Stromal cell of bone marrow (primary cell): ENCODE results near the gene ZNF146.
"Not testable (repeated sequence)": the region's sequence is repeated elsewhere in the genome, so short reads cannot be mapped to it uniquely, and the experiment has no call there.

ENCODE experiments used
- DNase-seq: peaks from one replicate; pipeline ENCODE4 v3.0.0-alpha.2; 2012; ENCODE audit warnings: low read depth

ZNF146 gene

GRCh38 chr19:36214386-36215275 lies at the start of gene ZNF146, which contains the start of gene ZNF565:
Gene ZNF146 (plus strand): TSS chr19:36215106. CDS start chr19:36236441, 21,335 bp downstream.
Gene ZNF565 (minus strand): TSS chr19:36214665. CDS start chr19:36201985, 12,680 bp downstream.
- DNase-seq, result peak; percentile 98

- DNase-seq, result no peak
Observed at GRCh38 chr19:36169084-36169760, 45.7 kb upstream of the ZNF146 start.

- DNase-seq, result no peak
Observed at GRCh38 chr19:36172852-36173251, 42.1 kb upstream of the ZNF146 start.

GRCh38 chr19:36173846-36174245 lies 41.1 kb upstream of the ZNF146 start:
- DNase-seq, result not testable (repeated sequence)

GRCh38 chr19:36179077-36179476 lies 35.8 kb upstream of the ZNF146 start:
- not testable (repeated sequence) for DNase-seq

GRCh38 chr19:36182612-36183244 lies 32.2 kb upstream of the ZNF146 start:
- no peak for DNase-seq

- no peak for DNase-seq
Observed at GRCh38 chr19:36183245-36183628, 31.7 kb upstream of the ZNF146 start.

- not testable (repeated sequence) for DNase-seq
Observed at GRCh38 chr19:36186722-36187121, 28.2 kb upstream of the ZNF146 start.

- DNase-seq, result no peak
Observed at GRCh38 chr19:36196249-36196648, 18.7 kb upstream of the ZNF146 start.

GRCh38 chr19:36198119-36198518 lies 16.8 kb upstream of the ZNF146 start:
- no peak for DNase-seq

GRCh38 chr19:36201684-36202083 lies 13.2 kb upstream of the ZNF146 start:
- DNase-seq, result no peak

- no peak for DNase-seq
Observed at GRCh38 chr19:36203293-36203692, 11.6 kb upstream of the ZNF146 start.

- DNase-seq, result no peak
Observed at GRCh38 chr19:36207605-36208252, 7.2 kb upstream of the ZNF146 start.

GRCh38 chr19:36209372-36209771 lies 5.5 kb upstream of the ZNF146 start:
- DNase-seq, result no peak

GRCh38 chr19:36210497-36210896 lies 4.4 kb upstream of the ZNF146 start:
- no peak for DNase-seq

- DNase-seq, result no peak
Observed at GRCh38 chr19:36212895-36213294, 2.0 kb upstream of the ZNF146 start.

- peak; percentile 22 for DNase-seq
Observed at GRCh38 chr19:36215276-36216123, 594 bp downstream of the ZNF146 start.

GRCh38 chr19:36221474-36221873 lies 6.6 kb downstream of the ZNF146 start:
- no peak for DNase-seq

GRCh38 chr19:36222503-36222902 lies 7.6 kb downstream of the ZNF146 start:
- no peak for DNase-seq

GRCh38 chr19:36225219-36225892 lies 10.4 kb downstream of the ZNF146 start:
- DNase-seq, result peak; percentile 38

GRCh38 chr19:36233626-36234025 lies 18.7 kb downstream of the ZNF146 start:
- not testable (repeated sequence) for DNase-seq
